NB4 (cell line): ENCODE measurements around the gene ANKLE1.
"Not testable (repeated sequence)": the region's sequence is repeated elsewhere in the genome, so short reads cannot be mapped to it uniquely, and the experiment has no call there.

Experiments
- DNase-seq: peaks from one replicate; pipeline ENCODE4 v3.0.0; 2010; ENCODE audit warnings: low read depth
- H3K4me3 ChIP-seq: one replicate; pipeline ENCODE4 v1.5.1; 2011; ENCODE audit warnings: mild to moderate bottlenecking, low read depth, low read length, moderate library complexity
- MYC ChIP-seq: IDR thresholded peaks from 2 replicates; pipeline ENCODE4 v1.6.1; 2011; ENCODE audit warnings: low read depth, low read length
- POLR2A ChIP-seq: IDR thresholded peaks from 2 replicates; pipeline ENCODE4 v1.6.1; 2011; ENCODE audit warnings: mild to moderate bottlenecking; ENCODE audit not compliant: insufficient read length; ENCODE audit errors: extremely low read depth
- TF ChIP-seq, protein P1 (sequence below): IDR thresholded peaks from 2 replicates; pipeline ENCODE4 v1.6.1; 2011; ENCODE audit warnings: low read depth, low read length
- TF ChIP-seq, protein P2 (sequence below): IDR thresholded peaks from one replicate; pipeline ENCODE4 v1.5.1; 2012; ENCODE audit warnings: low read depth, low read length

The ANKLE1 gene

GRCh38 chr19:17286752-17287151, 5.1 kb downstream of the ANKLE1 start:
- TF ChIP-seq, protein P1, sequence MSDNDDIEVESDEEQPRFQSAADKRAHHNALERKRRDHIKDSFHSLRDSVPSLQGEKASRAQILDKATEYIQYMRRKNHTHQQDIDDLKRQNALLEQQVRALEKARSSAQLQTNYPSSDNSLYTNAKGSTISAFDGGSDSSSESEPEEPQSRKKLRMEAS = no peak
- TF ChIP-seq, protein P2, sequence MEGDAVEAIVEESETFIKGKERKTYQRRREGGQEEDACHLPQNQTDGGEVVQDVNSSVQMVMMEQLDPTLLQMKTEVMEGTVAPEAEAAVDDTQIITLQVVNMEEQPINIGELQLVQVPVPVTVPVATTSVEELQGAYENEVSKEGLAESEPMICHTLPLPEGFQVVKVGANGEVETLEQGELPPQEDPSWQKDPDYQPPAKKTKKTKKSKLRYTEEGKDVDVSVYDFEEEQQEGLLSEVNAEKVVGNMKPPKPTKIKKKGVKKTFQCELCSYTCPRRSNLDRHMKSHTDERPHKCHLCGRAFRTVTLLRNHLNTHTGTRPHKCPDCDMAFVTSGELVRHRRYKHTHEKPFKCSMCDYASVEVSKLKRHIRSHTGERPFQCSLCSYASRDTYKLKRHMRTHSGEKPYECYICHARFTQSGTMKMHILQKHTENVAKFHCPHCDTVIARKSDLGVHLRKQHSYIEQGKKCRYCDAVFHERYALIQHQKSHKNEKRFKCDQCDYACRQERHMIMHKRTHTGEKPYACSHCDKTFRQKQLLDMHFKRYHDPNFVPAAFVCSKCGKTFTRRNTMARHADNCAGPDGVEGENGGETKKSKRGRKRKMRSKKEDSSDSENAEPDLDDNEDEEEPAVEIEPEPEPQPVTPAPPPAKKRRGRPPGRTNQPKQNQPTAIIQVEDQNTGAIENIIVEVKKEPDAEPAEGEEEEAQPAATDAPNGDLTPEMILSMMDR = no peak
- TF ChIP-seq POLR2A (no peak), MYC (no peak)
- no peak for DNase-seq
- H3K4me3 ChIP-seq = no peak overlapping the region

GRCh38 chr19:17289489-17289888, 7.8 kb downstream of the ANKLE1 start:
- peak; percentile 74 for DNase-seq
- H3K4me3 ChIP-seq = no peak overlapping the region
- TF ChIP-seq, protein P1 = no peak
- TF ChIP-seq, protein P2 = no peak
- no peak for TF ChIP-seq POLR2A
- no peak for TF ChIP-seq MYC

DNA sequence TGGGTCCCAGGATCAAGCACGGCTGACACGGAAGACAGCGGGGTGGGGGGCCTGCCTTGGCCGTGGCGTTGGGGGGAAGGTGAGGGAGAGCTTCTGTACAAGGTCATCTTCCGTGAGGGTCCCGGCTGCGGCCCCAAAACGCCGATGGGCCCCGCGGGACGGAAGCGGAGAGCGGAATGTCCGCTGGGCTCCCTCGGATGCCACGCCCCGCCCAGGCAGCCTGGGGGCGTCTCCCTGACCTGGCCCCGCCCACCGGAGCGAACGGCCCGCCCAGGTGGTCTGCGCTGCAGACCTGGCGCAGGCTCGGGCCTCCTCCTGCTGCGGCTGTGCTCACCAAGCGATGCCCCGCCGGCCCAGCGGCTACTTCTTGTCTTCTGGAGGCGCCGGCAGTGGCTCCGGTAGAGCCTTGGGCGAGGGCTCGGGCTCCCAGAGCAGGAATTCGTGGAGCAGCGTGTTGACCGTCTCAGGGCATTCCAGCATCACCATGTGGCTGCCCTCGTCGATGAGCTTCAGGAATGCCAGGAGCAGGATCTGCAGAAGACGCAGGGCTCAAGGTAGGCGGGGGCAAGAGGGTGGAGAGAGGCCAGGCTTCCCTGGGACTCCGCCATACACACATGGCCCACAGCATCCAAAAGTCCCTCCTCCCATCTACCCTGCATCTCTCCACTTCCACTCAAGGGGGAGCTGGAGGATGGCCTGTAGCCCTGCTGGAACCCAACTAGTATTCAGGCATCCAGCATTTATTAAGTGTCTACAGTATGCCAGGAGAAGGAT, 10.8 kb downstream of the ANKLE1 start:
- TF ChIP-seq, protein P2 = peak; percentile 77
- peak; percentile 91 for TF ChIP-seq MYC
- peak; percentile 79 for TF ChIP-seq POLR2A
- TF ChIP-seq, protein P1 = peak; percentile 73
- peak overlapping the region; percentile 72 for H3K4me3 ChIP-seq
- peak; percentile 88 for DNase-seq

DNA sequence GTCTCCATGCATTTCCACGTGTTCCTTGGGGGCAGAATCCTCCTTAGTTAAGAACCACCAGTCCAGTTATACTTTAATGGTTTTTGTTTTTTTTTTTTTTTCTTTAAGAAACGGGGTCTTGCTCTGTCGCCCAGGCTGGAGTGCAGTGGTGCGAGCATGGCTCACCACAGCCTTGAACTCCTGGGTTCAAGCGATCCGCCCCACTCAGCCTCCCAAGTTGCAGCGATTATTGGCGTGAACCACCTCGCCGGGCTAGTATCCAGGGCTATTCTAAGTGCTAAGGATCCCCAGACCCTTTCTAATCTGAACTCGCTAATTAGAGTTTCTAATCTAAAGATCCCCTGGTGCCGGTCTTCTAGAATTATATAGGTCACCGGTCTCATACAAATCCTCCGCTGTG, 11.9 kb downstream of the ANKLE1 start:
- H3K4me3 ChIP-seq = no peak overlapping the region
- TF ChIP-seq POLR2A = no peak
- TF ChIP-seq MYC = no peak
- TF ChIP-seq, protein P2 = no peak
- TF ChIP-seq, protein P1 = no peak
- no peak for DNase-seq

GRCh38 chr19:17294051-17294891, 12.6 kb downstream of the ANKLE1 start:
- DNase-seq = peak; percentile 44
- TF ChIP-seq MYC (no peak), POLR2A (no peak)
- TF ChIP-seq, protein P1 = no peak
- TF ChIP-seq, protein P2 = no peak
- H3K4me3 ChIP-seq = no peak overlapping the region

DNA sequence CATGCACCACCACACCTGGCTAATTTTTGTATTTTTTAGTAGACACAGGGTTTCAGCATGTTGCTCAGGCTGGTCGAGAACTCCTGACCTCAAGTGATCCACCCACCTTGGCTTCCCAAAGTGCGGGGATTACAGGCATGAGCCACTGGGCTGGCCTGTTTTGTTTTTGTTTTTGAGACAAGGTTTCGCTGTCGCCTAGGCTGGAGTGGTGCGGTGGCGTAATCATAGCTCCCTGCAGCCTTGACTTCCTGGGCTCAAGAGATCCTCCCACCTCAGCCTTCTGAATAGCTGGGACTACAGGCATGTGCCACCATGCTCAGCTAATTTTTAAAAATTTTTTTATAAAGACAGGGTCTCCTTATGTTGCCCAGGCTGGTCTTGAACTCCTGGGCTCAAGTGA, 13.8 kb downstream of the ANKLE1 start:
- H3K4me3 ChIP-seq = not testable (repeated sequence)
- DNase-seq = peak; percentile 72
